Measurements from ENCODE around the gene PPP1R9B.

PPP1R9B gene

GRCh38 chr17:50150354-50151040 is at the start of gene PPP1R9B:
PPP1R9B (minus strand) TSS chr17:50150677; CDS start chr17:50150513, 164 bp downstream.
- Histone ChIP-seq H3K9me3 (ENCODE audit: low read length) (no peaks in the 10 kb centered on the region), H3K4me2 (ENCODE audit: low read length) (peak within 1 kb of the TSS; percentile 97), H3F3A (ENCODE audit: insufficient read depth, low read length) (no peaks in the 10 kb centered on the region; the same call in 1 of the 2 replicates), H2AFZ (ENCODE audit: low read length) (no peak within 1 kb of the TSS), H3K79me2 (ENCODE audit: insufficient read depth, low read length) (no peaks in the 10 kb centered on the region), H3K36me3 (ENCODE audit: insufficient read depth, low read length) (peaks cover 2% of the 10 kb centered on the region; the same call in 1 of the 2 replicates), H3K4me1 (ENCODE audit: insufficient read depth, low read length, severe bottlenecking) (peaks cover 35% of the 10 kb centered on the region), H3K9me2 (ENCODE audit: low read depth, low read length) (no peaks in the 10 kb centered on the region), H3K27me3 (ENCODE audit: insufficient read depth, low read length) (no peaks in the 10 kb centered on the region), H3K4me3 (ENCODE audit: low read depth, low read length, poor library complexity, severe bottlenecking) (peak within 1 kb of the TSS; percentile 80), H3K9ac (ENCODE audit: low read length) (peak within 1 kb of the TSS; percentile 93), H4K20me1 (ENCODE audit: insufficient read depth, low read length) (no peaks in the 10 kb centered on the region), H3K27ac (ENCODE audit: low read depth, low read length, poor library complexity, severe bottlenecking) (peak within 1 kb of the TSS; percentile 70)
- TF ChIP-seq EZH2 (IDR thresholded peaks at IDR 0.05; ENCODE audit: borderline replicate concordance, low read length) (no peak), CTCF (IDR thresholded peaks at IDR 0.05; ENCODE audit: low read length) (no peak)

DNA sequence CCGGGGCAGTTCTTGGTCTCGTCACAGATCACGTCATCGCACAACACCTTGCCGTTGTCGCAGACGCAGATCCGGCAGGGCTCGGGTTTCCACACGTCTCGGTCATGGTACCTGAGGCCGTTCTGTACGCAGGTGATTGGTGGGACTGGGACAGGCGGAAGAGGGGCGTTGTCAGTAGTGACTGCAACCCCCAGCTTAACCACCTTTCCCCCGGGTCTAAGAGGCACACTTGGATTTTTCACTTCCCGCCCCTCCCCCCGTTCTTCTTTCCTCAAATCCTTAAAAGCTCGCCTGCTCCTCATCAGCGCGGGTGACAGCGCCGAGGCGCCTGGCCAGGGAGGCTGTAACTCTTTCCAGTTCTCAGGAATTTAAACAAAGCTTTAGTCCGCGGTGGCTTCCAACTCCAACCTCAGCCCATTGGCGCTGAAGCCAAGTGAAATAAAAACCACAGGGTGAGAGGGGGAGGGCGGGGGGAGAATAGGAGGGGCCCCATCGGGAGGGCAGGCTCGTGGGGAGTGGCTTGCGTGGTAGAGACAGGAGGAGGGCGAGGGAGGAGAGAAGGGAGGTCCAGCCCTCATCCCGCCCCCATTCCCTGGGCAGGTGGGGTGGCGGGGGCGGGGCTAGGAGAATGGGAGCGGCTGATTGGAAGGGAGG is 49.5 kb upstream of the PPP1R9B start:
- no peak overlapping the region for H2AFZ ChIP-seq (ENCODE audit: low read length)
- H3K4me1 ChIP-seq (ENCODE audit: insufficient read depth, low read length, severe bottlenecking), result peaks cover 15% of the 10 kb centered on the region
- H3K9ac ChIP-seq (ENCODE audit: low read length), result no peak overlapping the region
- no peaks in the 10 kb centered on the region for H3K9me2 ChIP-seq (ENCODE audit: low read depth, low read length)
- H3K36me3 ChIP-seq (ENCODE audit: insufficient read depth, low read length), result no peaks in the 10 kb centered on the region
- TF ChIP-seq EZH2 (IDR thresholded peaks at IDR 0.05; ENCODE audit: borderline replicate concordance, low read length), result no peak
- no peak for TF ChIP-seq CTCF (IDR thresholded peaks at IDR 0.05; ENCODE audit: low read length)
- H3K27me3 ChIP-seq (ENCODE audit: insufficient read depth, low read length), result peaks cover 2% of the 10 kb centered on the region; the same call in 1 of the 2 replicates
- H3K4me3 ChIP-seq (ENCODE audit: low read depth, low read length, poor library complexity, severe bottlenecking), result peak overlapping the region; percentile 43
- H4K20me1 ChIP-seq (ENCODE audit: insufficient read depth, low read length), result no peaks in the 10 kb centered on the region
- no peaks in the 10 kb centered on the region for H3K9me3 ChIP-seq (ENCODE audit: low read length)
- H3K79me2 ChIP-seq (ENCODE audit: insufficient read depth, low read length), result no peaks in the 10 kb centered on the region
- H3K4me2 ChIP-seq (ENCODE audit: low read length), result peak overlapping the region; percentile 71
- H3F3A ChIP-seq (ENCODE audit: insufficient read depth, low read length), result no peaks in the 10 kb centered on the region
- H3K27ac ChIP-seq (ENCODE audit: low read depth, low read length, poor library complexity, severe bottlenecking), result no peak overlapping the region

DNA sequence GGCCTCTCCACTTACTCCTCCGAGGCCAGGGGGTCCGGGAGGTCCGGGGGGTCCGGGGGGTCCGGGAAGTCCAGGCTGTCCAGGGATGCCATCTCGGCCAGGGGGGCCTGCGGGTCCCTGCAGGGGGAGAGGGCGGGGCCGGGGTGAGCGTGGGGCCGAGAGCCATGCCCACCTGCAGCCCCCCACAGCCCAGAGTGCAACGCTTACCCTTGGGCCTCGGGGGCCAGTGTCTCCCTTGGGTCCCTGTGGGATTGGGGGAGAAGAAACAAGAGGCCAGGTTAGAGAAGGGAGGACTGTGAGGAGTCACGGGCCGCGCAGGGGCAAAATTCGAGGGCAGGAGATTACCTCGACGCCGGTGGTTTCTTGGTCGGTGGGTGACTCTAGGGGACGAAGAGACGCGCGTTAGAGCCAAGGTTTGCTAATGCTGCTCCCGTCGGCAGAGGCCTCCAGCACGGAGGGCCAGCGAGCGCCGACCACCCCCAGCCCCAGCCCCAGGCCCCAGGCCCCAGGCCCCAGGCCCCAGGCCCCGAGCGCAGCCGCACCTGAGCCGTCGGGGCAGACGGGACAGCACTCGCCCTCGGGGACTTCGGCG is 48.8 kb upstream of the PPP1R9B start:
- Histone ChIP-seq H3K9ac (ENCODE audit: low read length) (no peak overlapping the region), H3K9me3 (ENCODE audit: low read length) (no peaks in the 10 kb centered on the region), H4K20me1 (ENCODE audit: insufficient read depth, low read length) (no peaks in the 10 kb centered on the region), H3K4me1 (ENCODE audit: insufficient read depth, low read length, severe bottlenecking) (peaks cover 15% of the 10 kb centered on the region), H3K4me3 (ENCODE audit: low read depth, low read length, poor library complexity, severe bottlenecking) (no peak overlapping the region), H3K27me3 (ENCODE audit: insufficient read depth, low read length) (no peaks in the 10 kb centered on the region; the same call in 1 of the 2 replicates), H3K79me2 (ENCODE audit: insufficient read depth, low read length) (no peaks in the 10 kb centered on the region), H3K27ac (ENCODE audit: low read depth, low read length, poor library complexity, severe bottlenecking) (no peak overlapping the region), H3F3A (ENCODE audit: insufficient read depth, low read length) (no peaks in the 10 kb centered on the region), H3K9me2 (ENCODE audit: low read depth, low read length) (no peaks in the 10 kb centered on the region), H2AFZ (ENCODE audit: low read length) (no peak overlapping the region), H3K36me3 (ENCODE audit: insufficient read depth, low read length) (no peaks in the 10 kb centered on the region), H3K4me2 (ENCODE audit: low read length) (no peak overlapping the region)
- no peak for TF ChIP-seq EZH2 (IDR thresholded peaks at IDR 0.05; ENCODE audit: borderline replicate concordance, low read length)
- TF ChIP-seq CTCF (IDR thresholded peaks at IDR 0.05; ENCODE audit: low read length), result no peak
